Stimulated activated naive CD4-positive, alpha-beta T cell (primary cell): ENCODE results near the gene UBE2D4.
A peak's percentile ranks its signal among the peaks of the same experiment; 100 is the strongest.

Experiments used
- DNase-seq, 6 experiments: peaks; one replicate each; lab custom pipeline; 2025; lab: John Stamatoyannopoulos, UW

The UBE2D4 gene

DNA sequence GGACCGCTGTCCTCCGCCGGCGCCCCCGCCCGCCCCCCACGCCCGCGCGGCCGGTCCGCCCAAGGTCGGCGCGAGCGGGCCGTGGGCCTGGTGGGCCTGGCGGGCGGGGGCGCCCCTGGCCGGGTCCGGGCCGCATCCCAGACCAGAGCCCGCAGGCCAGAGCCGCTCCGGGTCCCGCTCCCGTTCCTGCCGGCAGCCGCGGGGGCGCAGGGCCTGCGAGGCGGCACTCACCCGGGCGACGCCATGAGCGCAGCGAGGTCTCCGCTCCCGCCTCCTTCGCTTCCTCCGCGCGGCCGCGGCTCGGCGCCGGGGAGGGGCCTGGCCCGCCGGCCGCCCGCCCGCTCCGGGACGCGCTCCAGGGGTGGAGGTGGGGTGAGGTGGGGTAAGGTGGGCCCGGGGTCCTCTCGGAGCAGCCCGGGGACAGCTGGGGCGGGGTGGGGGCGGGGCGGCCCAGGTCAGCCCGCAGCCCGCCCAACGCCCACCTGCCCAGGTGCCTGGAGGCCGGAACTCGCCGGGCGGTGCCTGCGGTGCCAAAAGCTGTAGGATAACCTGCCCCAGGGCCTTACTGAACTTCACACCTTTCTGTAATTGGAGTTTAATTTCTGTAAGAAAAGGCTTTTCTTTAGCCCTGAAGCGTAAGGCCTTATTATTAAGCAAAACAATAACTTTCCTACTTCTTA is 19.8 kb upstream of the UBE2D4 start, which contains the start of gene URGCP:
Gene URGCP (minus strand): TSS at position 266 of the 680 bp plus-strand sequence. CDS start 21 bp downstream, at position 245.
- peak in 5 of 6 experiments; percentile 11 to 55 (median 41) for DNase-seq

DNA sequence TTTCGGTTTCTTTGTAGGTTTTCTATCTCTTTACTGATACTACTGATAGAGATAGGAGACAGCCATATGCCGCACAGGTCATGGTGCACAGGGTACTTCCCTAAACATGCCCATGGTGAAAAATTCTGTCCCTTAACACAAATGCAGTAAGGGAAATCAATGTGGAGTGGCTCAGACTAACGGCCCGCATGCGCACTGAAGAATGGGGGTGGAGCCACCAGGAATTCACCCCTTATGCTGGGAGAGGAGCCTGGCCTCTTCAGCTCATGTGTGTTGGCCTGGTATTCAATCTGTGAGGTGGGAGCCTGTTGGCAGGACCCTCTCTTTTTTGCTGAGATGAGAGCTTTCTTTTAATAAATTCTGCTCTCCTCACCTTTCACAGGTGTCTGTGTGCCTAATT is 11.4 kb upstream of the UBE2D4 start:
- no peak for DNase-seq

DNA sequence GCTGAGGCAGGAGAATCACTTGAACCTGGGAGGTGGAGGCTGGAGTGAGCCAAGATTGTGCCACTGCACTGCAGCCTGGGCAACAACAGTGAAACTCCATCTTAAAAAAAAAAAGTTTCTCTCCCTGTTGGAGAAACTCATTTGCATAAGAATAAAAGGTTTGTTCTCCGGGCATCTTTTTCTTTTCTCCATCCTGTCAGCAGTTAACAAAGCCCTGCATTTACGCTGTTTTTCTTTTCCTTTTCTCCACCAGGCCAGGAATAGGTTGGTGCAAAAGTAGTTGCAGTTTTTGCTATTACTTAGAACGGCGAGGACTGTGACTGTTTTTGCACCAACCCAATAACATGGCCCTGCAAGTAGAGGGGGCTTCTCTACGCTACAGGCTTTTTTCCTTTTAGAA is 10.3 kb upstream of the UBE2D4 start:
- no peak for DNase-seq

DNA sequence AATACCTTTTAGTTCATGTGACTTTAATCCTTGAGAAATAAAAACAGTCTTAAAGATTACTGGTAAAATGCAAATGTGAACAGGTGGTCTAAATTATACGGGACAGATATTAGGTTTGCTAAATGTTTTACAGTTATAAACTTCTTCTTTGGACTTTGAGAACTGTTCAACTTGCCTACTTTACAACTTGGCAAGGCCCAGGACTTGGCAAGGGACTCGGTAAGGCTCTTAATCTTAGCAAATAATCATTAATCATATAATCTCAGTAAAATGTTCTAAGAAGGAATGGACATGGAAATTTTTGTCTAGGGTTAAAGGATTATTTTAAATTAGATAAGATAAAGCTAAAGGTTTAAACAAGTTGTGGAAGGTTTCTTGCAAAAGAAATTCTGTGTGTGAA is 4.8 kb upstream of the UBE2D4 start:
- no peak for DNase-seq

DNA sequence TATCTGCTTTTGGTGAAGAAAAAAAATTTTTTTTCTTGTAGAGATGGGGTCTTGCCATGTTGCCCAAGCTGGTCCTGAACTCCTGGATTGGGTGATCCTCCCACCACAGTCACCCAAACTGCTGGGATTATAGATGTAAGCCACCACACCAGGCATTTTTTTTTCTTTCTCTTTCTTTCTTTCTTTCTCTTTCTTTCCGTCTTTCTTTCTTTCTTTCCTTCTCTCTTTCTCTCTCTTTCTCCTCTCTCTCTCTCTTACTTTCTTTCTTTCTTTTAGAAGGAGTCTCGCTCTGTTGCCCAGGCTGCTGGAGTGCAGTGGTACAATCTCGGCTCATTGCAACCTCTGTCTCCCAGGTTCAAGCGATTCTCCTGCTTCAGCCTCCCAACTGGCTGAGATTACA is 3.5 kb upstream of the UBE2D4 start:
- DNase-seq: no peak

DNA sequence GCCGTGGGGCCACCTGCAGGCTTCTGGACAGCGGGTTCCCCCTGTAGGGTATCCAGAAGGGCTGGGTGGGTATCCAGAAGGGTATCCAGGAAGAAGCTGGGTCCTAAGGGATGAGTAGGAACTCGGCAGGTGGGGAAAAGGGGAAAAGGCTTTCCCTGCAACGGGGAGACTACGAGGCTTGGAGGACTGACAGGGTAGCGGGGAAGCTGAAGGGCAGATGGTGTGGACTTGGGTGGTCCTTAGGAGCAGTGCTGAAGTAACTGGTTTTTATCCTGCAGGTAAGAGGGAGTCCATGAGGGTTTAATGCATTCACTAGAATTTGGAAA is 525 bp downstream of the UBE2D4 start:
- no peak for DNase-seq

DNA sequence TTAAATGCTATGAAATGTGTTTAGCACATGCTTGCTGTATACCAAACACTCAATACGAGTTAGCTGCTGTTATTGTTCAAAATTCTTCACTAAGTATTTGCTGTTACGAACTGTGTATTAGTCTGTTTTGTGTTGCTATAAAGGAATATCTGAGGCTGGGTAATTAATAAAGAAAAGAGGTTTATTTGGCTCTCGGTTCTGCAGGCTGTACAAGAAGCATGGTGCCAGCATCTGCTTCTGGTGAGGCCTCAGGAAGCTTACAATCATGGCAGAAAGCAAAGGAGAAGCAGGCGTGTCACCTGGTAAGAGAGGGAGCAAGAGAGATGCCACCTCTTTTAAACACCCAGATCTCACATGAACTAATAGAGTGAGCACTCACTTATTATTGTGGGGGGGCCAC is 1.6 kb downstream of the UBE2D4 start:
- no peak for DNase-seq

DNA sequence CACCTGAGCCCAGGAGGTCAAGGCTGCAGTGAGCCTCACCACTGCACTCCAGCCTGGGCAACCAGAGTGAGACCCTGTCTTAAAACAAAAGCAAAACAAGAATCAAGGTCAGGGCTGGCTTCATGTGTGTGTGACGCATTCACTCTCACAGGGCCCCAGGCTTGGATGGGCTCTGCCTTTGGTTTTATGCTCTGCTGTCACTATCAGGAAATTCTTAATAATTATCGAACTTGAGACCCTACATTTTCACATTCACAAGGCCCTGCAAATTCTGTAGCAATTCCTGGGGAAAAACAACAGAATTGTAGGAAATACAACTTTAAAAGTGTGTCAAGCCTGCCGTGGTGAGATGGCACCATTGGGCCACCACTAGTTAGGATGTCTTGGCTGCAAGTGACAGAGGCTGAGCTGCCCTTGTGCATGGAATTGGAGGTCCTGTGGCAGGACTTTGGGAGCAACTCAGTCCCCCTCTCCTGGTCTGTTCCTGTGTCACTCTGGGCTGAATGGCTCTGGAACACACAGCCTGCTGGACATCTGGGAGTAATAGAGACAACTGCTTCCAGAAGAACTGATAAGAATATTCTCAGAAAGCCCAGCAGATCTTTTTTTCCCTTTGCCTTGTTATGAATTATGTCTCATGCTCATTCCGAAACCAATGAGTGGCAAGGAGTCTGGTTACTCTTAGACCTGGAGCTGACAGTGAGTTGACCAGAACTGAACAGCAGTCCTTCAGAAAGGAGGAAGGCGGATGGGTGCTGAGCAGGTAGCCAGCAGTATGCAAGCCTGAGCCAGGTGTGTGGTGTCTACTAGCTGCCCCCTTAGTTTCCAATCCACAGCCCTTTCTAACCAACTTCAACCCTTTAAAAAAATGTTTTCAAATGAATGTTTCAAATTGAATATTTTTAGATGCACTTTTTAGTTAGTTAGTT is 3.6 kb downstream of the UBE2D4 start:
- no peak for DNase-seq

DNA sequence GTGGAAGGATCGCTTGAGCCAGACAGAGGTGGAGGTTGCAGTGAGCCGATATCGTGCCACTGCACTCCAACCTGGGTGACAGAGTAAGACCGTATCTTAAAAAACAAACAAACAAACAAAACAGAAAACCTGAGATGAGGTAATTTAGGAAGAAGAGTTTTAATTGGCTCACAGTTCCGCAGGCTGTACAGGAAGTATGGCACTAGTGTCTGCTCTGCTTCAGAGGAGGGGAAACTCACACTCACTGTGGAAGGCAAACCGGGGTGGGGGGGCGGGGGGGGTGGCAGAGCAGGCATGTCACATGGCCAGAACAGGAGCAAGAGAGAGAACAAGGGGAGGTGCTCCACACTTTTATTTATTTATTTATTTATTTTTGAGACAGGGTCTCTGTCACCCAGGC is 5.1 kb downstream of the UBE2D4 start:
- DNase-seq: peak; percentile 2 to 57 (median 21)

DNA sequence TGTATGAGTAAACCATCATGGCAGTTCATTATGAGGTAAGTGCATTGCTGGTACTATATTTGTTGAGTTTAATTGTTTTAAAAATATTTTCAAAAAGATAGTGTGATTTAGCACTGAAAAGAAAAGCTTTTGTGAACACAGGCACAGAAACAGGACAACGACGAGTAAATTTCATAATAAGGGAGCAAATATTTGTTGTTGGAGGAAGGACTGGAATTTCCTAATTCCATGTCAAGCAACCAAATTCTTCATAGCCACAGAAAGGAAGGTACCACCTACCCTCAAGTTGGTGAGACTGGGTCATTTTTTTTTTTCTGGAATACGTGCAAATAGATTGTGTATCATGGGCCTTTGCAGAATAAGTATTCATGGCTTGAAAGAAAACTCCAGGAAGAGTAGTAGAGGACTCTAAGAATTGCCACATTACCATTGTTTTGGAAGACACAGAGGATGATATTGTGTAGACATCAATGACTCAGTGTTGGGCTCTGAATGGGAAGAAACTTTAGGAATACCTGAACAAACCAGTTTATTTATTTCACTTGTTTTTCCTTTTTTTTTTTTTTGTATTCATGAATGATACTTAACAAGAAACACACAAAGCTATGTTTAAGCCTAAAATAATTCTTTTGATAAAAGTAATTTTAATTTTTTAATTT is 7.8 kb downstream of the UBE2D4 start:
- no peak for DNase-seq

DNA sequence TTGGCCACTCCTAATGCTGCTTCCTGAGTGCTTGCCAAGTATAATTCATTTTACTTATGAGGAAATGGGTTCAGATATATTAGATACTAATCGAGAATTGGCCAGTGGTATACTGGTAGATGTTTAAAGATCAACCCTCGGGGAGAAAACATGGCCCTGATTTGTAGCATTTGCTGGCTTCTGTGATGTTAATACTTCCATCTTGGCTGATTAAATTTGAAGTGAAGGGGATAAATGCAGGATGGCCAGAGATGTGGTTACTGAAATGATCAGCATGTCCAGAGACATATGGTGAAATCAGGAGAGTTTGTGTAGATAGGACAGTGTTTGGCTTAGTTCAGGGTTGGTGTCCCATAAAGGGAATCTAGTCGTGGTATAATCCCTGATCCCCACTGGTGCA is 11.2 kb downstream of the UBE2D4 start:
- DNase-seq: no peak

DNA sequence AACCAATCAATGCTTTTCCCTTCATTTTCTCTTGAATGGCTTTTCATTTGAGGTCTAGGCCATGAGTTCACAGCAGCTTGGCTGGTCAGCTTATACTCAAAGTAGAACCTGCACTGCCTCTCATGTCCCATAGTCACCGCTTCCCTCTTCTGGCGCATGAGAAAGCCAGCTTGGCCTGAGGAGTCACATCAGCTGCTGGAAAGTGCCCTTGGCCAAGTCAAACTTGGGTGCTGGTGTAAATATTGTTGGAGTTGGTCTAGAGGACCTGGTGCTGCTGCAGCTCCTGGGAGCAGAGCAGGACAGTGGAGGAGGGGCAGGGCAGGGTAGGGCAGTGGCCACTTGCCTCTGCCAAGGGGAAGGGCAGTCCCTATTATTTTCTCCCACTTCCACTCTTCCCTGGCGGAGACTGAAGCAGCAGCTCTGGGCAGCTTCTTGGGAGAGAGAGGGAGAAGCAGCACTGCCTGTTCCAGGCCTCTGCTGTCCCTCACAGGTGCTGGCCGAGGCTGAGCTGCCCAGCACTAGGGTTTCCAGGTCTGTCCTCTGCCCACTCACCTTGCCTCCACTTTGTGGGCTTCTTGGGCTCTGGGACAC is 12.8 kb downstream of the UBE2D4 start:
- DNase-seq: no peak

DNA sequence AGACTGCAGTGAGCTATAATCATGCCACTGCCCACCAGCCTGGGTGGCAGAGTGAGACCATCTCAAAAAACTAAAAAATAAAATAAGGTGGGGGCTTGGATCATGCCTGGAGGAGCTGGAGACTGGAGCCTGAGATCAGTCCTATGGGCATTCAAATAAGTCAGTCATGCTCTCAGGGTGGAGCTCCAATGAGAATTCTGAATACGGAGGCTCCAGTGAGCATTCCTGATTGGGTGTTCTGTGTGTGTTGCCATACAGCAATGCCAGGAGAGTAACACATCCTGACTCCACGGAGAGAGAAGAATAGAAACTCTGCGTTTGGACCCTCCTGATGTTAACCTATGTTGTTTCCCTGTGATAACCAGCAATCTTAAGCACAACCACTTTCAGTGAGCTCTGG is 16.0 kb downstream of the UBE2D4 start:
- no peak for DNase-seq

DNA sequence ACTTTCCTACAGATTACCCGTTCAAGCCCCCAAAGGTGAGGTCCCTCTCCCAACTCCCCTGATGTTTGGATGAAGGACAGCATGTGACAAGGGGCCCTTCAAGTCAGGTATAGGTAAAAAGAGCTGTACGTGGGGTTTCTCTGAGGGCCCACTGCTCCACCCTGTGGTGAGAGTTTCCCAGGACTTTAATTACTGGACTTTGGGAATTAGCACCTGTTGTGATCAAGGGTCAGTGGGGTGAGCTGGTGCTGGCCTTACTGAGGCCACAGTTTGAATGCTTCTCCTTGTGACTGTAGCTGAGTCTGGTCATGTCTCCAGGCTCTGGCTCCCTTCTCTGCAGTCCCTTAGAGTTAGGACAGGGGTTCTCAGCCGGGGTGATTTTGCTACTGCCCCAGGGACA is 16.8 kb downstream of the UBE2D4 start:
- no peak for DNase-seq

DNA sequence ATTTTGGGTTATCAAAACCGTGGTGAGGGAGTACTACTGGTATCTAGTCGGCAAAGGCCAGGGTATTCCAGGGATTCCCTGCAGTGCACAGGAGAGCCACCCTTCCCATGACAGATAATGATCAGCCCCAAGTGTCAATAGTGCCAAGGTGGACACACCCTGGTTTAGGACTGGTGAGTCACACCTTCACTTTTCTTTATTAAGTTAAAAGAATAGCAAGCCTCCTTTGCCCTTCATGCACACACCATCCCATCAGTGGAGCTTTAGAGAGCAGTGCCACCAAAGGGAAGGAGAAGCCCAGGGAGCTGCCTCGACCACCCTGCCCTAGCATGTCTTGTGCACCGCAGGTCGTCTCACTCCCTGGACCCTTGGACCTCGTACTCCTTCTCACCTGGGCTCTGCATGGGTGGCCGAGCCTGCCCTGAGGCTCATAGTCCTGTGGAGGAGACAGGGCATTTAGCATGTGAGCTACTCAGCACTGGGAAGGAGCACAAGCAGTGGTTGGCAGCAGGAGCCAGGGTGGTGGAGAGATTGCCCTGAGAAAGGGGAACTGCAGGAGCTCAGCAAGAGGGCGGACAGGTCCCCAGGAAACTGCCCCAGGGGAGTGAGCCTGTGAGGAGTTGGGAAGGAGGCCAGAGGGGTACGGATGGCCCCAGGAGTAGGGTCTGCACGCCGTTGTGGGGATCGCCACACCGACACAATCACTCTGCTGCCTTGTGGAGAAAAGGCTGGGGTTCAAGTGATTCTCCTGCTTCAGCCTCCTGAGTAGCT is 17.4 kb downstream of the UBE2D4 start:
- no peak for DNase-seq

DNA sequence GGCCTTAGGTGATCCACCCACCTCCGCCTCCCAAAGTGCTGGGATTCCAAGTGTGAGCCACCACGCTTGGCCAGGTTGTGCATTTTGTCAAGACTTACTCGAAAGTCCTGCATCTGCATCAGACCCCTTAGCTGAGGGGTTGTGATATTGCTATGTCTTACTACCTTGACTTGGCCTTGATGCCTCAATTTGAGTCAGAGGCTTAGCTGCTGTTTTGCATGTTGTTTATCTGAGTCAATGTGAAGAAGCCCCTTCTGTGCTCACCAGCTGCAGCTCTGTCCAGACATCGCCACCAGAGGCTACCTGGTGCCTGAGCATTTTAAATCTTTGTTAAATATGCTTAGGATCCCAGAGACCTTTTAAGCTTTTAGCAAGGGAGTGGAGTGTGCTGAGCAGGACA is 18.1 kb downstream of the UBE2D4 start:
- DNase-seq: no peak

DNA sequence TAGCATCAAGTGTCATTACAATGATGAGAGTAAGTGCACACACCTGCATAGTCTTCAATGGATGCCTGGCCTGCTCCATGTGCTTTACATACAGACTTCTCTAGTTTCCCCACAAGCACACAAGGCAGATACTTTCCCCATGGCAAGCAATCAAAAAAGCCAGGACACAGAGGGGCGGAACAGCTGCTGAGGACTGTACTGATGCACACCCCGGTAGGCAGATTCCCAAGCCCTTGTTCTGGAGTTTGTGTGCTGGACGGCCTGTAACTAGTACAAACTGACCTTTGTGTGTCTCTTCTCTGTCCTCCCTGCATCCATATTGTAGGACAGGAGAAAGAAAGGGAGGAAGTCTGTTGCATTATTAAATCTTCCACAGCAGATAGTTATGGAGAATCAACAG is 25.8 kb downstream of the UBE2D4 start:
- DNase-seq: no peak

DNA sequence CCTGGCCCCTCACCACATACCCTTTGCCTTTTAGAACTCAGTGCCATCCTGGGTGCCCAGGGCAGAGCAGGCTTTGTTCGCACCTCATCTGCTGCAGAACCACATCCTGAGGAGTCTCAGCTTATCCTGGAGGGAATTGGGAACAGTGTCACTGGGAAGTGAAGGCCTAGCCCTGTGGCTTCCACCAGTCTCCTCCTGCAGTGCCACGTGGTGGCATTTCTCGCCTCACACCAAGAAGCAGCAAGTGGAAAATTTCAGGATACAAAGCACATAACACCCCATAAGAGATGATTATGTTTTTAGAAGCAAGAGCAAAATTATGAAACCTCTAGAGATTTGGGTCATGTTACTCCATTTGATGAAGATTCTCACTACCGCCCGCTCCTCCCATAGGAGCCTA is 26.8 kb downstream of the UBE2D4 start:
- no peak for DNase-seq

DNA sequence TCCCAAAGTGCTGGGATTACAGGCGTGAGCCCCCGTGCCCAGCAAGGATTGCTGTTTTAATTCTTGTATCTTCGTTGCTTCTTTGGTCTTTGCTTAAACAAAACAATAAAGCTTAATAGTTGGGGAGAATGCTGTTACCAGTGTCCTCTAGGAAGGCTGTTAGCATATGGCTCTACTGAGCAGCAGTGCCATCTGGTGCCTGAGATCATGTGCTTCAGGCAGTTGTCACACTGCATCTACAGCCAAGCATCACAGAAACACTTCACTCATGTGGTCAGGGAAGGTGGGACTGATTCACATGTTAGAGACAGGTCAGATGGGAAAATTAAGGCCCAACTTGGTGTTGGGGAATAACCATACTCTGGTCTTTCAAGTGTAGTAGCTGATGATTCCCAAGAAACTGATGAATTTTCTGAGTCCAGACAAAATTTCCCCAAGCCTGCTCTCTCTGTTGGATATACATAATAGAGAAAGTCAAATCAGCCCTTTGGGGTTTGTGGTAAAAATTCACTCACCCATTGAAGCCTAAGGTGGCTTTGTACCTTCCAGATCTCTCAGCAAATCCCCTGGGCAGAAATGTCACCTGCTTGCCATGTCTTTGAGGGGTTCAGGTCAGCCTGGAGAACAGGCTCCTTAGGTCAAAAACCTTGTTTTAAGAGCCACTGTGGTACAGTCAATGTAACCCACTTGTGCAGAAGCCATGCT is 28.4 kb downstream of the UBE2D4 start:
- peak in 2 of 6 experiments; percentile 4 to 8 for DNase-seq

DNA sequence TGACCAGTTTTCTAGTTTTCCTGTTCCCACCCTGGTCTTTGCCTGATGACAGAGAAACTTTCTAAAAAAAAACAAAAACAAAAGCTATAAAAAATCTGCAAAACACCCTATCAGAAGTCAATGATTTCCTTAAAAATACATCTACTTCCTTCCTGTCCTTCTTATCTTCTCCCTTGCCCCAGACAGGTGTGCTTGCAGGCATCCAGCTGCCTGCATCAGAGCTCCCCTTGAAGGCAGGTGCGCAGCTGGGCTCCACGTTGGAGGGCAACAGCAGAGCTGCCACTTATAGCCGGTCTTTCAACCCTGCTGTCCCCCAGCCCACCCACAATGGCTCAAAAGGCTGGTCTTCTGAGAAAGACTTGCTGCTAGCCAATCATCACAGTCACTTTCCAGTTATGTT is 29.8 kb downstream of the UBE2D4 start:
- DNase-seq: peak in 1 of 6 experiments; percentile 13

DNA sequence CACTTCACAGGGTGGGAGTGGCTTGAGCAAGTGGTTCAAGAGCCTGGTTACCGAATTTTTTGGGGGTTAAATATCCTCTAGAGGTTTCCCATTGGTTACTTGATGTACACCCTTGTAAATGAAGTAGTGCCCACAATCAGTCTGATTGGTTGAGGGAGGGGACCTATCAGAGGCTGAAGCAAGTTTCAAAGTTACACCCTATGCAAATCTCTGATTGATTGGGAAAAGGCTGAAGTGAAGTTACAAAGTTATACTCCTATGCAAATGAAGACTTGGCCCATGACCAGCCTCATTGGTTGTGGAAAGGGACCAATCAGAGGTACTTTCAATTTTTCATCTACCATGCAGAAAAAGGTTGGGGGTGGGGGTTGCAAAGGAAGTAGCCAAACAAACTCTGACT is 34.7 kb downstream of the UBE2D4 start:
- no peak for DNase-seq
